DND-41 (cell line): ENCODE measurements around the gene TMEM178B.

Experiments
- ATAC-seq: fragments of 200-7000 bp; cut with Tn5 transposase; 3 replicates; pipeline ENCODE4 v1.9.1; 2021; ENCODE audit warnings: low read depth; ENCODE audit not compliant: insufficient read depth
- DNase-seq: peaks from one replicate; pipeline ENCODE4 v3.0.0-alpha.2; 2020
- H2AFZ ChIP-seq: 2 replicates; pipeline ENCODE4 v1.6.0; 2012; ENCODE audit warnings: low read depth, low read length
- H3K27ac ChIP-seq: 2 replicates; pipeline ENCODE4 v1.5.1; 2012; ENCODE audit warnings: low read length, inconsistent platforms
- H3K27me3 ChIP-seq: fragments of 200-600 bp; sonication (generic); 2 replicates; pipeline ENCODE4 v1.6.0; 2012; ENCODE audit warnings: low read length, mild to moderate bottlenecking, inconsistent platforms; ENCODE audit not compliant: insufficient read depth, poor library complexity
- H3K36me3 ChIP-seq: 2 replicates; pipeline ENCODE4 v1.5.1; 2012; ENCODE audit warnings: low read length, inconsistent platforms; ENCODE audit not compliant: insufficient read depth
- H3K4me1 ChIP-seq: 2 replicates; pipeline ENCODE4 v1.5.1; 2012; ENCODE audit warnings: mild to moderate bottlenecking, low read length; ENCODE audit not compliant: insufficient read depth
- H3K4me2 ChIP-seq: 2 replicates; pipeline ENCODE4 v1.6.0; 2012; ENCODE audit warnings: mild to moderate bottlenecking, moderate library complexity, low read length, inconsistent platforms; ENCODE audit not compliant: insufficient read depth
- H3K4me3 ChIP-seq, 2 experiments: fragments of 200-600 bp in 1 of 2; shearing (Covaris generic) in 1 of 2; 2 replicates each; pipeline ENCODE4 v1.5.1; 2012 to 2016; ENCODE audit warnings: inconsistent platforms in 2 of 2, low read length in 2 of 2, mild to moderate bottlenecking in 2 of 2, low read depth in 1 of 2, moderate library complexity in 1 of 2
- H3K79me2 ChIP-seq: 2 replicates; pipeline ENCODE4 v1.6.0; 2012; ENCODE audit warnings: low read length, inconsistent platforms; ENCODE audit not compliant: insufficient read depth
- H3K9ac ChIP-seq: 2 replicates; pipeline ENCODE4 v1.6.0; 2012; ENCODE audit warnings: low read depth, mild to moderate bottlenecking, inconsistent platforms, low read length, moderate library complexity
- H3K9me3 ChIP-seq: 2 replicates; pipeline ENCODE4 v1.5.1; 2012; ENCODE audit warnings: low read length, moderate library complexity, mild to moderate bottlenecking, inconsistent platforms; ENCODE audit not compliant: insufficient read depth, severe bottlenecking
- H4K20me1 ChIP-seq: 2 replicates; pipeline ENCODE4 v1.6.0; 2012; ENCODE audit warnings: low read length; ENCODE audit not compliant: insufficient read depth
- EZH2 ChIP-seq: IDR thresholded peaks from 3 replicates; pipeline ENCODE4 v1.6.1; 2012; ENCODE audit warnings: borderline replicate concordance, low read depth, mild to moderate bottlenecking, moderate library complexity, low read length, inconsistent platforms; ENCODE audit not compliant: severe bottlenecking
- TF ChIP-seq, protein P1 (sequence below): IDR thresholded peaks from 2 replicates; pipeline ENCODE4 v1.5.1; 2012; ENCODE audit warnings: borderline replicate concordance, low read length, moderate library complexity, mild to moderate bottlenecking; ENCODE audit not compliant: poor library complexity, severe bottlenecking; ENCODE audit errors: extremely low read depth

The TMEM178B gene

DNA sequence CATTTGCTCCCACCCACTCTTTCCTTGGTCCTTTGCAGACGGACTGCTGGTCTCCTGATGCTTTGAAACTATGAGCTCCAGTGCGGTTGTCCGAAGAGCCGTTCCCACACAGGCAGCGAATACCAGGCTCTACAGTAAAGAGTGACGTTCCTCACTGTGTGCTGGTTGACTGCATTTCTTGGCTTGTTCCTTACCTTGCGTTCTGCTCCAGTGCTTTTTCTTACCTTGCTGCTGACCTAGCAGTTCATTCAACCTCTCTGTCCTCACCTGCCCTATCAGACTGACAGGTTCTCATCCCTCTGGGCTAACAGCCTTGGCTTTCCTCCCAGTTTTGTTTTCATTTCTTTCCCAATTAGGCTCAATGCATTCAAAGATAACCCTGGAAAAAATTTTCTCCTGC lies 214.8 kb downstream of the TMEM178B start:
- no peak overlapping the region for H3K4me2 ChIP-seq
- no peak overlapping the region for H3K9ac ChIP-seq
- no peak overlapping the region for H2AFZ ChIP-seq
- H3K4me1 ChIP-seq: no peaks in the 10 kb centered on the region
- ATAC-seq (no peak), DNase-seq (no peak)
- TF ChIP-seq, protein P1, sequence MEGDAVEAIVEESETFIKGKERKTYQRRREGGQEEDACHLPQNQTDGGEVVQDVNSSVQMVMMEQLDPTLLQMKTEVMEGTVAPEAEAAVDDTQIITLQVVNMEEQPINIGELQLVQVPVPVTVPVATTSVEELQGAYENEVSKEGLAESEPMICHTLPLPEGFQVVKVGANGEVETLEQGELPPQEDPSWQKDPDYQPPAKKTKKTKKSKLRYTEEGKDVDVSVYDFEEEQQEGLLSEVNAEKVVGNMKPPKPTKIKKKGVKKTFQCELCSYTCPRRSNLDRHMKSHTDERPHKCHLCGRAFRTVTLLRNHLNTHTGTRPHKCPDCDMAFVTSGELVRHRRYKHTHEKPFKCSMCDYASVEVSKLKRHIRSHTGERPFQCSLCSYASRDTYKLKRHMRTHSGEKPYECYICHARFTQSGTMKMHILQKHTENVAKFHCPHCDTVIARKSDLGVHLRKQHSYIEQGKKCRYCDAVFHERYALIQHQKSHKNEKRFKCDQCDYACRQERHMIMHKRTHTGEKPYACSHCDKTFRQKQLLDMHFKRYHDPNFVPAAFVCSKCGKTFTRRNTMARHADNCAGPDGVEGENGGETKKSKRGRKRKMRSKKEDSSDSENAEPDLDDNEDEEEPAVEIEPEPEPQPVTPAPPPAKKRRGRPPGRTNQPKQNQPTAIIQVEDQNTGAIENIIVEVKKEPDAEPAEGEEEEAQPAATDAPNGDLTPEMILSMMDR: no peak
- no peak for TF ChIP-seq EZH2
- H3K27ac ChIP-seq: no peak overlapping the region
- H3K36me3 ChIP-seq: no peaks in the 10 kb centered on the region
- no peaks in the 10 kb centered on the region for H3K9me3 ChIP-seq
- no peaks in the 10 kb centered on the region for H3K79me2 ChIP-seq
- no peaks in the 10 kb centered on the region for H3K27me3 ChIP-seq
- no peaks in the 10 kb centered on the region for H4K20me1 ChIP-seq
- H3K4me3 ChIP-seq: no peak overlapping the region

DNA sequence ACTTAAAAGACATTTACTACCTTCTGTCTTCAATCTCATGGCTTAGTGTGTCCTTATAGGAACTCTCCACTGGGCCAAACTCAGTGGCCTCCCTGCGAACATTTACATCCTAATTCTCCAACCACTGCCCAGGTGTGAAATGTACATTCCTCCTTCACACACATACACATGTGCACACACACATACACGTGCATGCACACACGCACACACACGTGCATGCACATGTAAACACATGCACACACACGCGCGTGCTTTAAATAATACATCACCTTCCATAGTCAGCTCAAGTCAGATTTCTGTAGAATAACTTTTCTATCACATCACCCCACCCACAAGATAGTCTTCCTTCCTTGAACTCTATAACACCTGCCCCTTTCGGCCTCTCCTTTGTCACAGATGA lies 216.5 kb downstream of the TMEM178B start:
- Histone ChIP-seq H3K79me2 (no peaks in the 10 kb centered on the region), H3K9me3 (no peaks in the 10 kb centered on the region), H3K4me1 (no peaks in the 10 kb centered on the region), H2AFZ (no peak overlapping the region), H3K27ac (no peak overlapping the region), H4K20me1 (no peaks in the 10 kb centered on the region), H3K36me3 (no peaks in the 10 kb centered on the region), H3K27me3 (no peaks in the 10 kb centered on the region), H3K4me2 (no peak overlapping the region), H3K9ac (no peak overlapping the region), H3K4me3 (no peak overlapping the region)
- no peak for DNase-seq
- TF ChIP-seq, protein P1: no peak
- TF ChIP-seq EZH2: no peak
- ATAC-seq: no peak

DNA sequence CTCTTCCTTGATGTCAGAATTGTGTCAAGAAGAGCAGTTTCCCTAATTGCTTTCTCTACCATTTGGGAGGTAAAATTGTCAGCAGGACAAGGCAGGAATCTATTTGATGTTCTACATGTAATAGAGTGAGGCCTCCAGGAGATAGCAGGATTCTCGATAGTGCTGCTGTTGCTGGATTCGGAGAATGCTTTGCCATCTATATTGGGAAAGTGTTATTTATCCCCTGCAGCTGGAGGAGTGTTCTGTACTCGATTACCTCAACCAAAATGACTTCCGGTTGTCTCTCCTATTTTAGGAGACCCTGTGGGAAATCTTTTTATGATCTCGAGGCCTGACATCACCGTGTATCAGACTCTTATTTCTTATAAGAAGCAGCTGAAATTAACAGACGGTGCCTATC lies 217.1 kb downstream of the TMEM178B start:
- no peaks in the 10 kb centered on the region for H4K20me1 ChIP-seq
- H3K9me3 ChIP-seq: no peaks in the 10 kb centered on the region
- H3K4me3 ChIP-seq: no peak overlapping the region
- ATAC-seq: no peak
- no peak overlapping the region for H2AFZ ChIP-seq
- no peak overlapping the region for H3K4me2 ChIP-seq
- H3K36me3 ChIP-seq: no peaks in the 10 kb centered on the region
- no peak for DNase-seq
- TF ChIP-seq, protein P1: no peak
- TF ChIP-seq EZH2: no peak
- H3K79me2 ChIP-seq: no peaks in the 10 kb centered on the region
- no peaks in the 10 kb centered on the region for H3K4me1 ChIP-seq
- no peak overlapping the region for H3K9ac ChIP-seq
- H3K27ac ChIP-seq: no peak overlapping the region
- H3K27me3 ChIP-seq: no peaks in the 10 kb centered on the region

DNA sequence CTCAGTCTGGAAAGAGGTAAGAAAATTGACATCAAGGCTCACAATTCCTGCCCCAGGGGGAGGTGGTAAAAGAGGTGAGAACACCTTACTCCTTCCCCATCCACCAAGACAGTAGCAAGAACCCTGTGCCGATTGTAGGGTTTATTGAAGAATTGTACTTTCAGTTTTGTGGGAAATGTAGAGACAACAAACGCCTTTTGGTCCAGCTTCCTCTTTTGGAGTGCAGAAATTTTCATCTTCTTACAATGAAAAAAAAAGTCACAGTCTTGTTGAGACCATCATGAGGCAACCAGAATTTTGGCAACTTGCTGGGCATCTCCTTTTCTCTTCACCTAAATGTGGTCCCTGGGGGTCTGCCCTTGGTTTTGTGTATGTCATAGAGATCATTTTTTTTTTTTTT lies 217.7 kb downstream of the TMEM178B start:
- H3K4me1 ChIP-seq: no peaks in the 10 kb centered on the region
- H3K79me2 ChIP-seq: no peaks in the 10 kb centered on the region
- no peaks in the 10 kb centered on the region for H3K27me3 ChIP-seq
- no peak overlapping the region for H2AFZ ChIP-seq
- H3K9me3 ChIP-seq: no peaks in the 10 kb centered on the region
- no peak overlapping the region for H3K9ac ChIP-seq
- H3K36me3 ChIP-seq: no peaks in the 10 kb centered on the region
- no peak overlapping the region for H3K27ac ChIP-seq
- no peak overlapping the region for H3K4me2 ChIP-seq
- no peak for DNase-seq
- no peak for ATAC-seq
- H4K20me1 ChIP-seq: no peaks in the 10 kb centered on the region
- H3K4me3 ChIP-seq: no peak overlapping the region
- TF ChIP-seq, protein P1: no peak
- no peak for TF ChIP-seq EZH2
